Muscle layer of colon (tissue), 2 donors: ENCODE measurements around the gene GAPT.

Experiments used
- H3K27ac ChIP-seq: one replicate; pipeline ENCODE4 v1.7.0; 2013; ENCODE audit warnings: low read depth, mild to moderate bottlenecking, low read length, moderate library complexity
- H3K27me3 ChIP-seq, 2 donors: one replicate each; pipeline ENCODE4 v1.7.0; 2013; ENCODE audit warnings: low read length in 2 of 2, mild to moderate bottlenecking in 2 of 2; ENCODE audit not compliant: insufficient read depth in 2 of 2, control insufficient read depth in 1 of 2
- H3K36me3 ChIP-seq: one replicate; pipeline ENCODE4 v1.7.0; 2013; ENCODE audit warnings: mild to moderate bottlenecking, low read length; ENCODE audit not compliant: insufficient read depth
- H3K4me1 ChIP-seq: one replicate; pipeline ENCODE4 v1.7.0; 2013; ENCODE audit warnings: mild to moderate bottlenecking, low read length; ENCODE audit not compliant: insufficient read depth
- H3K4me3 ChIP-seq, 2 donors: one replicate each; pipeline ENCODE4 v1.7.0; 2013; ENCODE audit warnings: low read length in 2 of 2, low read depth in 1 of 2, mild to moderate bottlenecking in 1 of 2, moderate library complexity in 1 of 2
- H3K9ac ChIP-seq: one replicate; pipeline ENCODE4 v1.7.0; 2013; ENCODE audit warnings: low read length
- H3K9me3 ChIP-seq: one replicate; pipeline ENCODE4 v1.7.0; 2013; ENCODE audit warnings: mild to moderate bottlenecking, low read length
- donor health status: abdominal sarcoma.
- donor health status: Adenocarcinoma of cecum.

The GAPT gene

DNA sequence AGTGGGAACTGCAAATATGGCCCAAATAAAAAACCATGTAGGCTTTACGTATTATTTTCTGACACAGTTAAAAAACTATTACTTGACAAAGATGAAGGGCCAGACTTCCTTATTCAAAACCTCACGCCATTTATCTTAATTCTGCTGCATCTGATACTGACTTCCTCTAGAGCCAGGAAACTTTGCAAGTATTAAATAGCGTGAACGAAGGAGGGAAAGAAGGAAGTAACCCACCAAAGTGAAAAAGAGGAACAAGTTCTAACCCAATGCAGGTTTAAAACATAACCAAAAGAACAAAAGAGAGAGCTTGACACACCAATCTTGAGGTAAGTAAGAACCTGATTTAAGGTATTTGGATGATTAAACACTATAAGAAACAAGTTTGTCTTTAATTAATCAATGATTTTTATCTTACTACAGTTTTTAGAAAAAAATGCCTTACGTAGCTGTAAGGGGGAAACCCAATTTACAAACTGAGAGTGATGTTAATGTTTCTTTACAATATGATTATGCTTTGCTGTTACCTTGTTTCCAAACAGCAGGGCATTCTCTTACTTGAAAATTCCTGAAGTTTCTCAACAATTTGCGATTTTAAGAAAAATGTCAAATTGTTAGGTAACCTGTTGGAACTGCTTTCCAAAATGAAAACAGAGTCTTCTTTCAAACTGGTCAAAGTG is at the start of gene GAPT:
GAPT (plus strand) TSS at position 220 of the 677 bp plus-strand sequence. CDS start 3,102 bp downstream, outside the sequence.
- H3K9ac ChIP-seq: no peak within 1 kb of the TSS
- H3K4me3 ChIP-seq: no peak within 1 kb of the TSS
- H3K27me3 ChIP-seq: no peaks in the 10 kb centered on the region
- H3K9me3 ChIP-seq: no peaks in the 10 kb centered on the region
- H3K27ac ChIP-seq: no peak within 1 kb of the TSS
- no peaks in the 10 kb centered on the region for H3K4me1 ChIP-seq
- H3K36me3 ChIP-seq: no peaks in the 10 kb centered on the region

DNA sequence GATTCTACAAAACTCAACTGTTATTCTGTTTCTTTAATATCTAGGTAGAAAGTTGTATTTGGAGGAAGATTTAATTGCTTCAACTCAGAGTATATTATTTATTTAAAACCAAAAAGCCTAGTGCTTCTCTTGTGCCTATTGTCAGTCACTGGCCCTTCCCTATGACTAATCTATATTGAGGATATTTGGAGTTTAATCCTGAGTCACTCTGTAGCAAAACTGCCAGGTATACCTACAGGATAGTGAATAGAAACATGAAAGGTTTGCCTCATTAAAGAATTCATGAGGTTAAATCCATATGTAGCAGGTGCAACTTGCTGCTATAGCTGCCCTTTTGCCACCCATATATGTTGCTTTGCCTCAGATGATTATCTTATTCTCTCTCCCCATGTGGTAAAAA is 46.4 kb upstream of the GAPT start:
- Histone ChIP-seq H3K4me1 (no peaks in the 10 kb centered on the region), H3K27me3 (no peaks in the 10 kb centered on the region), H3K27ac (no peak overlapping the region), H3K36me3 (no peaks in the 10 kb centered on the region), H3K4me3 (no peak overlapping the region), H3K9ac (no peak overlapping the region), H3K9me3 (no peaks in the 10 kb centered on the region)

DNA sequence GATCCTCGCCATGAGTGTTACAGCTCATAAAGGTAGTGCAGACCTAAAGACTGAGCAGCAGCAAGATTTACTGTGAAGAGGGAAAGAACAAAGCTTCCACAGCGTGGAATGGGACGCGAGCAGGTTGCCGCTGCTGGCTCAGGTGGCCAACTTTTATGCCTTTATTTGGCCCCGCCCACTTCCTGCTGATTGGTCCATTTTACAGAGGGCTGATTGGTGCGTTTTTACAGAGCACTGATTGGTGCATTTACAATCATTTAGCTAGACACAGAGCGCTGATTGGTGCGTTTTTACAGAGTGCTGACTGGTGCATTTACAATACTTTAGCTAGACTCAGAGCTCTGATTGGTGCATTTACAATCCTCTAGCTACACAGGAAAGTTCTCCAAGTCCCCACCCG is 45.2 kb upstream of the GAPT start:
- Histone ChIP-seq H3K4me3 (no peak overlapping the region), H3K27me3 (no peaks in the 10 kb centered on the region), H3K4me1 (no peaks in the 10 kb centered on the region), H3K36me3 (no peaks in the 10 kb centered on the region), H3K9ac (no peak overlapping the region), H3K9me3 (no peaks in the 10 kb centered on the region), H3K27ac (no peak overlapping the region)

DNA sequence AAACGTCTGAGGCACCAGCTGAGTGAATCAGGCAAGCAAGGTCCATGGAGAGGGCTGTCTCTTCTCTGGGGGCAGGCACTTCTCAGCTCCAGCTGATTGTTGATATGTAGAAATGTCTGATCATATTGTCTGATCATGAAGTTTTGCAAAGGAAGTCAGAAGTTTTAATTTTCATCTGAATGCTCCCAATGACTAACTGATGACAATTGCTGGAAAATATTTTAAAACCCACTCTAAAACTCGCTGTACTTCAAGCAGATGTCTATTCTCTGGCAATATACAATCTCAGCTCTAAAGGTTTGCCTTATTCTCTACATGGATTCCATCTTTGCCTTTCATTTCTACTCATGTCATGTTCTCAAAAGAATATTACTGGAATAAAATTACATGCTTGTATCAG is 44.0 kb upstream of the GAPT start:
- H3K27ac ChIP-seq: no peak overlapping the region
- H3K9me3 ChIP-seq: no peaks in the 10 kb centered on the region
- no peaks in the 10 kb centered on the region for H3K27me3 ChIP-seq

DNA sequence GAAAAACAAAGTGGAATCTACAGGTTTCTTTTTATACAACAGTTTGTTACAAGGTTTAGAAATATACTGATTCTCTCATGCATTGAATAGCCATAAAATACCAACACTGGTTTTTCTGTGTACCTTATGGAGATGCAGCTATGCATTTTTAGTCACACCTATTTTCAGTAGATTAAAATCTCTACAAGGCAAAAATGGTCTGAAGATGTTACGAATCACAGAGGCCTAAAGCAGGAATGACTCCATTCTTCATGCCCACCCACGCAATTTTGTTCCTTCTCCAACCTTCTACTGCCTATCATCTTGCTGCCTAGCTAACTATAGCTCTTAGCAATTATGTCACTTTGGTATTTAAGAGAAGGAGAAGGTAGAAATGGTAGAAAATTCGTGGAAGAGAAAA is 41.2 kb upstream of the GAPT start:
- no peaks in the 10 kb centered on the region for H3K4me1 ChIP-seq
- no peak overlapping the region for H3K4me3 ChIP-seq
- H3K27me3 ChIP-seq: no peaks in the 10 kb centered on the region
- H3K36me3 ChIP-seq: peaks cover 13% of the 10 kb centered on the region
- no peak overlapping the region for H3K9ac ChIP-seq
- H3K27ac ChIP-seq: no peak overlapping the region
- H3K9me3 ChIP-seq: no peaks in the 10 kb centered on the region

More for the DNA sequence above, 44.0 kb upstream of the GAPT start:
- Histone ChIP-seq H3K36me3 (no peaks in the 10 kb centered on the region), H3K4me3 (no peak overlapping the region), H3K4me1 (no peaks in the 10 kb centered on the region), H3K9ac (no peak overlapping the region)

DNA sequence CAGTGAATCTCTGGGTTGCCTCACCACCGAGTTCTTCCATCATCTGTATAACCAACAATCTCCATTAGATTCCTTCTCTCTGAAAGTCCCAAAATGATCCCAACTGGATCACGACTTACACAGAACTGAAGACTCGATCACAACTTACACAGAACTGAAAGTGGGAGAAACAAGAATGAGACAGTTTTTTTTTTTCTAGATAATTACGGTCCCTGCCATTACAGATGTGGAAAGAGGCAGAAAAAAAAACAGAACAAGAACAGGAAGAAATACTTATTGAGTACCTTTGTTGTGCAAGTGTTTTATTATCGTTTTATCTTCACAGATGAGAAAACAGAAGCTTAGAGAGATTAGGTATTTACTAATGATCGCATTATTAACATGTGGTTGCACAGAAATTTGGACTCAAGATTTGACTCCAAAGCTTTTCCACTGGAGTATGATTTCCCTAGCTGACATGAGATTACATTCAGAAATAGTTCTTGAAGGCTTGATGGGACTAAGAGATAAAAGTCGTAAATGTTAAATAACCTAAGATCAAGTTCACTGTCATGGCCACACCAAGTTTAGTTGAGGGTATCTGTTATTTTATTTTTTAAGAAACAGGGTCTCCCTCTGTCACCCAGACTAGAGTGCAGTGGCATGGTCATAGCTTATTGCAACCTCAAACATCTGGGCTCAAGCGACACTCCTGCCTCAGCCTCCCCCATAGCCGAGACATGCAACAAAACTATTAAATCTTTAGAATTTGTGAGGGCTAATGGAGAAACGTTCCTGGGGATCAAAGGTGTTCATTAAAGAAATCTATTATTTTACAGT is 40.2 kb upstream of the GAPT start:
- Histone ChIP-seq H3K27ac (no peak overlapping the region), H3K9me3 (no peaks in the 10 kb centered on the region), H3K4me3 (no peak overlapping the region), H3K9ac (no peak overlapping the region), H3K4me1 (no peaks in the 10 kb centered on the region), H3K36me3 (peaks cover 15% of the 10 kb centered on the region), H3K27me3 (no peaks in the 10 kb centered on the region)

DNA sequence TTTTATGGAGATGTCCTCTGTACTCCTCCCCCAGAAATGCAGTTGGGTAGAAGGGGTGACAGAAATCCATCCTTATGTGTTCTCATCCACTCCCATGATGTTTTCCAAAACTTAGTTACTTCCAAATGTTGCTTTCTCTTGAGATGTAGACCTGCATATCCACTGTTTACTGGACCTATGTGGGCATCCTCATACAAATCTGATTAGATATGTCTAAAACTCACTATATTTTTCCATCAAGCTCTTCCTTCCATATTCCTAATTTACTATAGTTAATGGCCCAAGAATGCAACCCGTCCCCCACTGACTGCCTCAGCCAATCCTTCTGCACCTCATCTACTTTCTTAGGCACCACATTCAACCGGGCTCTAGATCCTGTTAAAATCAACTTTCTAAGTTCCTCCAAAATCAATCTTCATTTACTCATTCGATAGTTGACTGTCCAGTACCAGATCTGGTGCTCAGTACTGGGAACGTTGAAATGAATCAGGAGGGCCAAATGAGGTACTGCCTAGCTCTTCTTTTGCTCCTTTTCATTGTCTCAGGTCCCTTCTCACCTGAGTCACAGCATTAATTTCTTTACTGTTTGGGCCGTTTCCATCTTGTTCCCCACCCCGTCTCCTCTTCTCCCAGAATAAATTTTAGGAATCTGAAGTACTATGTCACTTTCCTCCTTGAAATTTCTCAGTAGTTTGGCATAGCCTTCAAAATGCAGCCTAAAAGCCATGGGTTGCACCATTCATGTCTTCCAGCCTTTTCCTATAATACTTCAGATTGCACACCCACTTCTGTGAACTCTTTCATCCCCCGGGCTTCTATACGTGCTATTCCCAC is 39.3 kb upstream of the GAPT start:
- Histone ChIP-seq H3K9me3 (no peaks in the 10 kb centered on the region), H3K27me3 (no peaks in the 10 kb centered on the region), H3K9ac (no peak overlapping the region), H3K4me3 (no peak overlapping the region), H3K4me1 (no peaks in the 10 kb centered on the region), H3K36me3 (peaks cover 15% of the 10 kb centered on the region), H3K27ac (no peak overlapping the region)

DNA sequence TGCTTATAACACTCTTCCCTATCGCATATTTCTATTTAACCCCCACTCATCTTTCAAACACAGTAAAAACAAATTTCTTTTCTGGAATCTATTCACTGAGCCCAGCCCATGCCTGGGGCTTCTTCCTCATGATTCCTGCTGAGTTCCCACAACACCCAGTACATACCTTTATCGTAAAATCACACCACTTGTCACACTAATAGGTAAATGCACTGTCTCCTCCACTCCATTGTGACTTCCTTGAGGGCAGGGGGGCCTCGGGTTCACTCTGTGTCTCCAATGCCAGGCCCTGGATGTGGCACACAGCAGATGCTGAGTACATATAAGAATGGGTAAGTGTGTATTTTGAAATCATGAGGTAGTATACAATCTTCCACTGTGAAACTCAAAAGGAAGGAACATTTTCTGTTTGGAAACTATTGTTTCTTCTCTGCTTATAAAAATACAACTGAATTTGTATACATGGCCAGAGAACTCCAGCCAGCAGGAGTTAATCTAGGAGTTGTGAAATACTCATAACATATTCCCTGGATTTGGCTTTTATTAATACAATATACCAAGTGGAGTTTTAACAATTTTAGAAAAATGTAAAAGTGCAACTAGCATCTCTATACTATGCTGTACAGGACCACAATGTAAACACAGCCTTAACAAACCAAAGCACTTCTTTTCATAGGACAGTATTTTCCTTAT is 38.5 kb upstream of the GAPT start:
- no peak overlapping the region for H3K9ac ChIP-seq
- no peak overlapping the region for H3K4me3 ChIP-seq
- H3K9me3 ChIP-seq: no peaks in the 10 kb centered on the region
- no peaks in the 10 kb centered on the region for H3K4me1 ChIP-seq
- H3K27ac ChIP-seq: no peak overlapping the region
- H3K27me3 ChIP-seq: no peaks in the 10 kb centered on the region
- peaks cover 15% of the 10 kb centered on the region for H3K36me3 ChIP-seq

DNA sequence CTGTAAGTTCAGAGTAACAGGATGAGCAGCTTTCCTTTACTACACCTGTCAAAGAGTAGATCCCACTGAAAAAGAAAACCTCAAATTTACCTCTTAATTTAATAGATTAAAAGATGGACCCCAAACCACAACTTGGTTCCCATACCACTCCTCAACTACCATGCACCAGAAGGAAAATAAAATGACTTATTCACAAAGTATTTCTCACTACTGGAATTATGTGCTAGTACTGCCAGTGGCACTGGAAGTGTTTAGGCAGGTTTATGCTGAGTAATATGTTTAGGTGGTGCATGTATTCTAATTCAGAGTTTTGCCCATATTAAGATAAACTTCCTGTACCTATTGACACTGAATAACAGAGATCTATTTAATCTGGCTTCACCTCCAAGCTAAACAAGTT is 37.9 kb upstream of the GAPT start:
- Histone ChIP-seq H3K27ac (no peak overlapping the region), H3K4me1 (no peaks in the 10 kb centered on the region), H3K36me3 (peaks cover 15% of the 10 kb centered on the region), H3K9ac (no peak overlapping the region), H3K9me3 (no peaks in the 10 kb centered on the region), H3K4me3 (no peak overlapping the region), H3K27me3 (no peaks in the 10 kb centered on the region)

DNA sequence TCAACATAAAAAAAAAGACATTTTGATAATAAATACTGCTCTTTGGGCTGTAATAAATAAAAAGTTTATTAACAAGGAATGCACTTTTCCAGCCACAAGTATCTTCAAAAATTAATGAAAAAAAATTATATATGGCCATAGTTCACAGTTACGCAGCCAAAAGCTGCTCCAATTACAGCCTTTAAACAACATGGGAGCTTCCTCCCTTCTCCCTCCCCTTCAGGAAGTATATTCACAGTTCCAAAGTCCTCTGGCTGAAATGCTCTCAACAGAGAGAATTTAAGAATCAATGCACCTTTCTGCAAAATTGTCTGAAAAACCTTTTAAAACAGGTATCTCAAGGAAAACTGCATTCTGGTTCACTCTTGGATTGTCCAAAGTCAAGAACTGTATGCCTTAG is 37.2 kb upstream of the GAPT start:
- Histone ChIP-seq H3K4me3 (no peak overlapping the region), H3K27me3 (no peaks in the 10 kb centered on the region), H3K27ac (no peak overlapping the region), H3K9me3 (no peaks in the 10 kb centered on the region), H3K36me3 (peaks cover 15% of the 10 kb centered on the region), H3K9ac (no peak overlapping the region), H3K4me1 (no peaks in the 10 kb centered on the region)

DNA sequence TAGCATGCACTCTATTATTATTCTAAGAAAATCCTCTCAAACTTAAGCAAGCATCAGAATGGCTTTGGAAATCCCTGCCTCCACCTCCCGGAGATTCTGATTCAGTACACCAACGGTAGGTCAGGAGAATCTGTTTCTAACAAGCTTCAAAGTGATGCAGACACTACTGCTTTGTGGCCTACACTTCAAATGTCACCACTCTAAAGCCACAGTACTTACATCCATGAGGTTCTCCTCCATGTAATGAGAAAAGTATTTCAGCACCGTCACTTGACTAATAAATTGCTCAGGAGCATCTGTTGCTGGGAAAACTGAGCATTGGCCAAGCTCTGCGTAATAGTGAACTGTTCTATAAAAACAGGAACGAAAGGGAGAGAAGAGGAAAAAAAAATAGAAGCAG is 36.2 kb upstream of the GAPT start:
- Histone ChIP-seq H3K4me3 (no peak overlapping the region), H3K36me3 (peaks cover 15% of the 10 kb centered on the region), H3K4me1 (no peaks in the 10 kb centered on the region), H3K27me3 (no peaks in the 10 kb centered on the region), H3K9me3 (no peaks in the 10 kb centered on the region), H3K27ac (no peak overlapping the region), H3K9ac (no peak overlapping the region)
